ENCODE results near the gene TSTD2.

The TSTD2 gene

DNA sequence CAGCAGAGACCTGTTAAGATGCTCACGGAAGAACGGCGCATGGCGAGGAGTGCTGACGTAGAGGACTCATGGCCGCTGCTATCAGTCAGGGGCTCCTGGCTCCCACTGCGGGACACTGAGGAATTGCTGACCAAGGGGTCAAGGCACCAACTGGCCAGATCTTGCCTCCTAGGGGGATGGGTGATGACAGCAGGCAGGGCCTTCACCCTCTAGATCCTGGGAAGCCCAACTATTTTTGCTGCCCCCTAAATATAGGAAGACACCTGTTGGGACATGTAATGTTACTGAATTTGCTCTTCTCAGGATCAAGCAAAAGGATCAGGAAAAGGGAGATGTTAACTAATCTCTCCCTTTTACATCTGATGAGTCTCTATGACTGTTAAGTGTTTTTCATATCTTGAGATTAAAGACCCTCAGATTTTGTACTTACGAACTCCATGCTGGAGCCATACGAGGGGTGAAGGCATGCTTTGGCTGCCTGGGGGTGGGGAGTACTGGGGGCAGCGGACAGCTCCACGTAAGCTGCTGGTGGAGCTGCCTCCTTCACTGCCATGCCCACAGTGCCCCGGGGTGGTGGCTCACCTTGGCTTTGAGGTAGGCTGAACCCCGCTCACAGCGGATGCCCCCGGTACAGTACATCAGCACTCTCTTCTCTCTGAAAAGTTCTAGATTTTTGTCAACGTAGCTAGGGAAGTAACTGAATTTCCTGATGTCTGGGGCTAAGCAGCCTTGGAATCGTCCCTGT, 28.1 kb downstream of the TSTD2 start:
- no peak for TF ChIP-seq ZNF565 (CRISPR knock-in tag; conservative IDR thresholded peaks at IDR 0.05; ENCODE audit: low read depth)
- no peak for TF ChIP-seq SNAI2 (CRISPR knock-in tag; IDR thresholded peaks at IDR 0.05)
- TF ChIP-seq RARB (CRISPR knock-in tag; IDR thresholded peaks at IDR 0.05): no peak
- no peak for TF ChIP-seq TOX (CRISPR knock-in tag; IDR thresholded peaks at IDR 0.05; ENCODE audit: borderline replicate concordance)
- TF ChIP-seq ESRRG (CRISPR knock-in tag; IDR thresholded peaks at IDR 0.05): no peak
- TF ChIP-seq, protein P1, sequence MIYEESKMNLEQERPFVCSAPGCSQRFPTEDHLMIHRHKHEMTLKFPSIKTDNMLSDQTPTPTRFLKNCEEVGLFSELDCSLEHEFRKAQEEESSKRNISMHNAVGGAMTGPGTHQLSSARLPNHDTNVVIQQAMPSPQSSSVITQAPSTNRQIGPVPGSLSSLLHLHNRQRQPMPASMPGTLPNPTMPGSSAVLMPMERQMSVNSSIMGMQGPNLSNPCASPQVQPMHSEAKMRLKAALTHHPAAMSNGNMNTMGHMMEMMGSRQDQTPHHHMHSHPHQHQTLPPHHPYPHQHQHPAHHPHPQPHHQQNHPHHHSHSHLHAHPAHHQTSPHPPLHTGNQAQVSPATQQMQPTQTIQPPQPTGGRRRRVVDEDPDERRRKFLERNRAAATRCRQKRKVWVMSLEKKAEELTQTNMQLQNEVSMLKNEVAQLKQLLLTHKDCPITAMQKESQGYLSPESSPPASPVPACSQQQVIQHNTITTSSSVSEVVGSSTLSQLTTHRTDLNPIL (CRISPR knock-in tag; IDR thresholded peaks at IDR 0.05; ENCODE audit: low read depth): no peak
- no peak for TF ChIP-seq ARNTL (CRISPR knock-in tag; IDR thresholded peaks at IDR 0.05; ENCODE audit: borderline replicate concordance, low read depth)
- TF ChIP-seq BACH2 (CRISPR knock-in tag; IDR thresholded peaks at IDR 0.05; ENCODE audit: borderline replicate concordance): no peak
- no peak for TF ChIP-seq OSR1 (CRISPR knock-in tag; IDR thresholded peaks at IDR 0.05)
- no peak for TF ChIP-seq ZNF70 (CRISPR knock-in tag; IDR thresholded peaks at IDR 0.05)
- TF ChIP-seq CSDC2 (CRISPR knock-in tag; IDR thresholded peaks at IDR 0.05): no peak
- TF ChIP-seq, protein P2, sequence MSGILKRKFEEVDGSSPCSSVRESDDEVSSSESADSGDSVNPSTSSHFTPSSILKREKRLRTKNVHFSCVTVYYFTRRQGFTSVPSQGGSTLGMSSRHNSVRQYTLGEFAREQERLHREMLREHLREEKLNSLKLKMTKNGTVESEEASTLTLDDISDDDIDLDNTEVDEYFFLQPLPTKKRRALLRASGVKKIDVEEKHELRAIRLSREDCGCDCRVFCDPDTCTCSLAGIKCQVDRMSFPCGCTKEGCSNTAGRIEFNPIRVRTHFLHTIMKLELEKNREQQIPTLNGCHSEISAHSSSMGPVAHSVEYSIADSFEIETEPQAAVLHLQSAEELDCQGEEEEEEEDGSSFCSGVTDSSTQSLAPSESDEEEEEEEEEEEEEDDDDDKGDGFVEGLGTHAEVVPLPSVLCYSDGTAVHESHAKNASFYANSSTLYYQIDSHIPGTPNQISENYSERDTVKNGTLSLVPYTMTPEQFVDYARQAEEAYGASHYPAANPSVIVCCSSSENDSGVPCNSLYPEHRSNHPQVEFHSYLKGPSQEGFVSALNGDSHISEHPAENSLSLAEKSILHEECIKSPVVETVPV (CRISPR knock-in tag; IDR thresholded peaks at IDR 0.05): no peak
- TF ChIP-seq, protein P3, sequence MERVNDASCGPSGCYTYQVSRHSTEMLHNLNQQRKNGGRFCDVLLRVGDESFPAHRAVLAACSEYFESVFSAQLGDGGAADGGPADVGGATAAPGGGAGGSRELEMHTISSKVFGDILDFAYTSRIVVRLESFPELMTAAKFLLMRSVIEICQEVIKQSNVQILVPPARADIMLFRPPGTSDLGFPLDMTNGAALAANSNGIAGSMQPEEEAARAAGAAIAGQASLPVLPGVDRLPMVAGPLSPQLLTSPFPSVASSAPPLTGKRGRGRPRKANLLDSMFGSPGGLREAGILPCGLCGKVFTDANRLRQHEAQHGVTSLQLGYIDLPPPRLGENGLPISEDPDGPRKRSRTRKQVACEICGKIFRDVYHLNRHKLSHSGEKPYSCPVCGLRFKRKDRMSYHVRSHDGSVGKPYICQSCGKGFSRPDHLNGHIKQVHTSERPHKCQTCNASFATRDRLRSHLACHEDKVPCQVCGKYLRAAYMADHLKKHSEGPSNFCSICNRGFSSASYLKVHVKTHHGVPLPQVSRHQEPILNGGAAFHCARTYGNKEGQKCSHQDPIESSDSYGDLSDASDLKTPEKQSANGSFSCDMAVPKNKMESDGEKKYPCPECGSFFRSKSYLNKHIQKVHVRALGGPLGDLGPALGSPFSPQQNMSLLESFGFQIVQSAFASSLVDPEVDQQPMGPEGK (CRISPR knock-in tag; IDR thresholded peaks at IDR 0.05; ENCODE audit: borderline replicate concordance): no peak
- TF ChIP-seq TCF4 (CRISPR knock-in tag; IDR thresholded peaks at IDR 0.05; ENCODE audit: borderline replicate concordance): no peak
- no peak for TF ChIP-seq ZNF8 (CRISPR knock-in tag; IDR thresholded peaks at IDR 0.05)
- TF ChIP-seq, protein P4, sequence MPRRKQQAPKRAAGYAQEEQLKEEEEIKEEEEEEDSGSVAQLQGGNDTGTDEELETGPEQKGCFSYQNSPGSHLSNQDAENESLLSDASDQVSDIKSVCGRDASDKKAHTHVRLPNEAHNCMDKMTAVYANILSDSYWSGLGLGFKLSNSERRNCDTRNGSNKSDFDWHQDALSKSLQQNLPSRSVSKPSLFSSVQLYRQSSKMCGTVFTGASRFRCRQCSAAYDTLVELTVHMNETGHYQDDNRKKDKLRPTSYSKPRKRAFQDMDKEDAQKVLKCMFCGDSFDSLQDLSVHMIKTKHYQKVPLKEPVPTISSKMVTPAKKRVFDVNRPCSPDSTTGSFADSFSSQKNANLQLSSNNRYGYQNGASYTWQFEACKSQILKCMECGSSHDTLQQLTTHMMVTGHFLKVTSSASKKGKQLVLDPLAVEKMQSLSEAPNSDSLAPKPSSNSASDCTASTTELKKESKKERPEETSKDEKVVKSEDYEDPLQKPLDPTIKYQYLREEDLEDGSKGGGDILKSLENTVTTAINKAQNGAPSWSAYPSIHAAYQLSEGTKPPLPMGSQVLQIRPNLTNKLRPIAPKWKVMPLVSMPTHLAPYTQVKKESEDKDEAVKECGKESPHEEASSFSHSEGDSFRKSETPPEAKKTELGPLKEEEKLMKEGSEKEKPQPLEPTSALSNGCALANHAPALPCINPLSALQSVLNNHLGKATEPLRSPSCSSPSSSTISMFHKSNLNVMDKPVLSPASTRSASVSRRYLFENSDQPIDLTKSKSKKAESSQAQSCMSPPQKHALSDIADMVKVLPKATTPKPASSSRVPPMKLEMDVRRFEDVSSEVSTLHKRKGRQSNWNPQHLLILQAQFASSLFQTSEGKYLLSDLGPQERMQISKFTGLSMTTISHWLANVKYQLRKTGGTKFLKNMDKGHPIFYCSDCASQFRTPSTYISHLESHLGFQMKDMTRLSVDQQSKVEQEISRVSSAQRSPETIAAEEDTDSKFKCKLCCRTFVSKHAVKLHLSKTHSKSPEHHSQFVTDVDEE (CRISPR knock-in tag; IDR thresholded peaks at IDR 0.05): no peak
- no peak for TF ChIP-seq ZFP30 (CRISPR knock-in tag; IDR thresholded peaks at IDR 0.05)
- TF ChIP-seq, protein P5, sequence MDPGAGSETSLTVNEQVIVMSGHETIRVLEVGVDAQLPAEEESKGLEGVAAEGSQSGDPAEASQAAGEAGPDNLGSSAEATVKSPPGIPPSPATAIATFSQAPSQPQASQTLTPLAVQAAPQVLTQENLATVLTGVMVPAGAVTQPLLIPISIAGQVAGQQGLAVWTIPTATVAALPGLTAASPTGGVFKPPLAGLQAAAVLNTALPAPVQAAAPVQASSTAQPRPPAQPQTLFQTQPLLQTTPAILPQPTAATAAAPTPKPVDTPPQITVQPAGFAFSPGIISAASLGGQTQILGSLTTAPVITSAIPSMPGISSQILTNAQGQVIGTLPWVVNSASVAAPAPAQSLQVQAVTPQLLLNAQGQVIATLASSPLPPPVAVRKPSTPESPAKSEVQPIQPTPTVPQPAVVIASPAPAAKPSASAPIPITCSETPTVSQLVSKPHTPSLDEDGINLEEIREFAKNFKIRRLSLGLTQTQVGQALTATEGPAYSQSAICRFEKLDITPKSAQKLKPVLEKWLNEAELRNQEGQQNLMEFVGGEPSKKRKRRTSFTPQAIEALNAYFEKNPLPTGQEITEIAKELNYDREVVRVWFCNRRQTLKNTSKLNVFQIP (CRISPR knock-in tag; IDR thresholded peaks at IDR 0.05; ENCODE audit: borderline replicate concordance, low read depth): no peak
- TF ChIP-seq ISL1 (CRISPR knock-in tag; IDR thresholded peaks at IDR 0.05): no peak
- no peak for TF ChIP-seq ZFP3 (CRISPR knock-in tag; IDR thresholded peaks at IDR 0.05)
- ATAC-seq: no peak

DNA sequence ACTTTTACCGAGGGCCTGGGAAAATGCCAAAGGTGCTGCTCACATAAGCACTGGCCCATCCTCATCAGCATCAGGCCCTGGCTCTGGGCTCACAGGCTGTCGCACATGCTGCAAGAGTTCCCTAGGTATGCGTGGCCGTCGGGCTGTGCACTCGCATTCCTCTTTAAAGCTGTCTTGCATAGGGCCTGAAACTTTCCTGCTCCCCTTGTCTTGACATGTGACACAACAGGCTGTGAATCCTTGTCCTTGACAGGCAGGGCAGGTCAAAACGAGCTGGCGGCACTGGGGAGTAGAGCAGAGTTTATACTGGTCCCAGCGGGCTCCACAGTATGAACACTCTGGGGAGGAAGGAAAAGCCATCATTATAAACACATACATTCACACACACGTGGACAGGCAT, 30.7 kb downstream of the TSTD2 start:
- no peak for ATAC-seq
- TF ChIP-seq ZFP3 (CRISPR knock-in tag; IDR thresholded peaks at IDR 0.05) (no peak), ISL1 (CRISPR knock-in tag; IDR thresholded peaks at IDR 0.05) (no peak), TOX (CRISPR knock-in tag; IDR thresholded peaks at IDR 0.05; ENCODE audit: borderline replicate concordance) (no peak), ARNTL (CRISPR knock-in tag; IDR thresholded peaks at IDR 0.05; ENCODE audit: borderline replicate concordance, low read depth) (no peak), SNAI2 (CRISPR knock-in tag; IDR thresholded peaks at IDR 0.05) (no peak), OSR1 (CRISPR knock-in tag; IDR thresholded peaks at IDR 0.05) (no peak), RARB (CRISPR knock-in tag; IDR thresholded peaks at IDR 0.05) (no peak), ZC3H10 (CRISPR knock-in tag; IDR thresholded peaks at IDR 0.05) (no peak), PPARA (CRISPR knock-in tag; IDR thresholded peaks at IDR 0.05; ENCODE audit: borderline replicate concordance) (no peak), ZFP30 (CRISPR knock-in tag; IDR thresholded peaks at IDR 0.05) (no peak), ESRRG (CRISPR knock-in tag; IDR thresholded peaks at IDR 0.05) (no peak), ZNF70 (CRISPR knock-in tag; IDR thresholded peaks at IDR 0.05) (no peak), ZNF8 (CRISPR knock-in tag; IDR thresholded peaks at IDR 0.05) (no peak)
- TF ChIP-seq, protein P3 (CRISPR knock-in tag; IDR thresholded peaks at IDR 0.05; ENCODE audit: borderline replicate concordance): no peak
- TF ChIP-seq, protein P5 (CRISPR knock-in tag; IDR thresholded peaks at IDR 0.05; ENCODE audit: borderline replicate concordance, low read depth): no peak
- TF ChIP-seq, protein P2 (CRISPR knock-in tag; IDR thresholded peaks at IDR 0.05): no peak
